ENCODE data around the gene SENP8. TPM values are rescaled to one million over a fixed set of nuclear protein-coding genes. Genes with fewer than 3 reads are reported as not detected.

Gene SENP8
- total and polyA plus RNA-seq, 2 of the 13 experiments (the other 11 are each of a cell fraction or from before 2014, with no cell fraction given): 2.7 to 3.0 TPM

DNA sequence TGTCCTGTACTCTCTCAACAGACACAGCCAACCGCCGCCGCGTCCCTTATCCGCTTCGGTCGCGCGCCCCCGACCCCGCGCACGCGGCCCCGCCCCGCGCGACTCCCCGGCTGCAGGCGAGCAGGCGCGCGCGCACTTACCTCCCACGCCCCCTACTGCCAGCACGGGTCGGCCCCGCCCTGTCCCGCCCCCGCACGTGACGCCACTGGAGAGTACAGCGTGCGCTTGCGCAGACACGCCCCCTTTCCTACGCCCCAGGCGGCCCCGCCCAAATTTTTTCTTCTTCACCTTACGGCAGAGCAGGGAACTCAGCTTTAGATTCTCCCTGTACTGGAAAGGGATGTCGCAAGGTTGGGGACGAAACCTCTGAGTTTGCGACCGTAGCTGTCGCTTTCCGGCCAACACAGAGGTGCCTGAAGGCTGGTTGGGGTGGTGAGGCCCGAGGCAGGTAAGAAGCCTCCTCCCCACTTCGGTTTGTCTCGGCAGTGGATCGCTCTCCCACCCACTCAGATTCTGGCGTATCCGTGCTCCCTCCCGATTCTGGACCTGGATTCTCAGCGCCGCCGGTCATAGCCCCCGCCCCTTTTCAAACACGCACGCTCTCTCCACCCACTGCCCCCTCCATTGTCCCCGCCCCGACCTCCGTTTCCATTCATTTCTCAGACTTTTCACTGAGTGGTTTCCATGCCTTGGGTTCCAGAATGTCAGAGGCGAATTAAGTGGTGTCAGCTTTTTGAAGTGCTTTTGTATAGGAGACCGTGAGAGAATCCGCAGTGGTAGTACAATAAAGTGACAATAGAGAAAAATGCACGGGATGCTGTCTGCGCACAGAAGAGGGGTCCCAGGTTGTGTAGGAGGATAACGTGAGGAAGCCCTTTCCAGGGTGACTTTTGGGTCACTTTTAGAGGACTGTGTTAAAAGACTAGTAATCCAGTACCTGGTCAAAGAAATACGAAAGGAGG is at the start of gene SENP8, which contains the start of gene MYO9A (continued):
- TF ChIP-seq, protein P1, sequence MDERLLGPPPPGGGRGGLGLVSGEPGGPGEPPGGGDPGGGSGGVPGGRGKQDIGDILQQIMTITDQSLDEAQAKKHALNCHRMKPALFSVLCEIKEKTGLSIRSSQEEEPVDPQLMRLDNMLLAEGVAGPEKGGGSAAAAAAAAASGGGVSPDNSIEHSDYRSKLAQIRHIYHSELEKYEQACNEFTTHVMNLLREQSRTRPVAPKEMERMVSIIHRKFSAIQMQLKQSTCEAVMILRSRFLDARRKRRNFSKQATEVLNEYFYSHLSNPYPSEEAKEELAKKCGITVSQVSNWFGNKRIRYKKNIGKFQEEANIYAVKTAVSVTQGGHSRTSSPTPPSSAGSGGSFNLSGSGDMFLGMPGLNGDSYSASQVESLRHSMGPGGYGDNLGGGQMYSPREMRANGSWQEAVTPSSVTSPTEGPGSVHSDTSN (CRISPR knock-in tag; IDR thresholded peaks at IDR 0.05): no peak
- TF ChIP-seq, protein P2, sequence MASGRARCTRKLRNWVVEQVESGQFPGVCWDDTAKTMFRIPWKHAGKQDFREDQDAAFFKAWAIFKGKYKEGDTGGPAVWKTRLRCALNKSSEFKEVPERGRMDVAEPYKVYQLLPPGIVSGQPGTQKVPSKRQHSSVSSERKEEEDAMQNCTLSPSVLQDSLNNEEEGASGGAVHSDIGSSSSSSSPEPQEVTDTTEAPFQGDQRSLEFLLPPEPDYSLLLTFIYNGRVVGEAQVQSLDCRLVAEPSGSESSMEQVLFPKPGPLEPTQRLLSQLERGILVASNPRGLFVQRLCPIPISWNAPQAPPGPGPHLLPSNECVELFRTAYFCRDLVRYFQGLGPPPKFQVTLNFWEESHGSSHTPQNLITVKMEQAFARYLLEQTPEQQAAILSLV (CRISPR knock-in tag; IDR thresholded peaks at IDR 0.05; ENCODE audit: borderline replicate concordance): no peak
- TF ChIP-seq SOX13 (IDR thresholded peaks at IDR 0.05) (0 out of 2 replicates have a peak, but pooled peaks have one; percentile 24), SOX13 (CRISPR knock-in tag; conservative IDR thresholded peaks at IDR 0.05 in 1 of 2, IDR thresholded peaks at IDR 0.05 in 1 of 2) (0 out of 4 replicates have a peak, but pooled peaks of 1 of the 2 experiments have one; percentile 3), ARID2 (CRISPR knock-in tag; IDR thresholded peaks at IDR 0.05; ENCODE audit: borderline replicate concordance) (0 out of 2 replicates have a peak, but pooled peaks have one; percentile 38), BORCS8-MEF2B (CRISPR knock-in tag; IDR thresholded peaks at IDR 0.05) (0 out of 2 replicates have a peak, but pooled peaks have one; percentile 13), ZFP36L2 (CRISPR knock-in tag; IDR thresholded peaks at IDR 0.05) (no peak), RARG (CRISPR knock-in tag; IDR thresholded peaks at IDR 0.05; ENCODE audit: low read depth) (no peak), ZNF331 (CRISPR knock-in tag; IDR thresholded peaks at IDR 0.05) (no peak), FOXJ3 (CRISPR knock-in tag; IDR thresholded peaks at IDR 0.05; ENCODE audit: borderline replicate concordance) (no peak), ZNF12 (CRISPR knock-in tag; IDR thresholded peaks at IDR 0.05) (no peak), SP4 (CRISPR knock-in tag; IDR thresholded peaks at IDR 0.05) (peak; percentile 97), ZNF451 (CRISPR knock-in tag; IDR thresholded peaks at IDR 0.05) (no peak; the same call in 1 of the 2 replicates), KMT2B (CRISPR knock-in tag; IDR thresholded peaks at IDR 0.05) (peak; percentile 85), FIP1L1 (IDR thresholded peaks at IDR 0.05; ENCODE audit: borderline replicate concordance, insufficient read depth, low read depth, low read length) (no peak), SNRNP70 (IDR thresholded peaks at IDR 0.05; ENCODE audit: low read depth, low read length) (no peak), ZFP1 (CRISPR knock-in tag; IDR thresholded peaks at IDR 0.05) (no peak), ZNF468 (CRISPR knock-in tag; IDR thresholded peaks at IDR 0.05) (no peak), TBX2 (CRISPR knock-in tag; IDR thresholded peaks at IDR 0.05; ENCODE audit: borderline replicate concordance) (no peak)
- TF ChIP-seq, protein P3, sequence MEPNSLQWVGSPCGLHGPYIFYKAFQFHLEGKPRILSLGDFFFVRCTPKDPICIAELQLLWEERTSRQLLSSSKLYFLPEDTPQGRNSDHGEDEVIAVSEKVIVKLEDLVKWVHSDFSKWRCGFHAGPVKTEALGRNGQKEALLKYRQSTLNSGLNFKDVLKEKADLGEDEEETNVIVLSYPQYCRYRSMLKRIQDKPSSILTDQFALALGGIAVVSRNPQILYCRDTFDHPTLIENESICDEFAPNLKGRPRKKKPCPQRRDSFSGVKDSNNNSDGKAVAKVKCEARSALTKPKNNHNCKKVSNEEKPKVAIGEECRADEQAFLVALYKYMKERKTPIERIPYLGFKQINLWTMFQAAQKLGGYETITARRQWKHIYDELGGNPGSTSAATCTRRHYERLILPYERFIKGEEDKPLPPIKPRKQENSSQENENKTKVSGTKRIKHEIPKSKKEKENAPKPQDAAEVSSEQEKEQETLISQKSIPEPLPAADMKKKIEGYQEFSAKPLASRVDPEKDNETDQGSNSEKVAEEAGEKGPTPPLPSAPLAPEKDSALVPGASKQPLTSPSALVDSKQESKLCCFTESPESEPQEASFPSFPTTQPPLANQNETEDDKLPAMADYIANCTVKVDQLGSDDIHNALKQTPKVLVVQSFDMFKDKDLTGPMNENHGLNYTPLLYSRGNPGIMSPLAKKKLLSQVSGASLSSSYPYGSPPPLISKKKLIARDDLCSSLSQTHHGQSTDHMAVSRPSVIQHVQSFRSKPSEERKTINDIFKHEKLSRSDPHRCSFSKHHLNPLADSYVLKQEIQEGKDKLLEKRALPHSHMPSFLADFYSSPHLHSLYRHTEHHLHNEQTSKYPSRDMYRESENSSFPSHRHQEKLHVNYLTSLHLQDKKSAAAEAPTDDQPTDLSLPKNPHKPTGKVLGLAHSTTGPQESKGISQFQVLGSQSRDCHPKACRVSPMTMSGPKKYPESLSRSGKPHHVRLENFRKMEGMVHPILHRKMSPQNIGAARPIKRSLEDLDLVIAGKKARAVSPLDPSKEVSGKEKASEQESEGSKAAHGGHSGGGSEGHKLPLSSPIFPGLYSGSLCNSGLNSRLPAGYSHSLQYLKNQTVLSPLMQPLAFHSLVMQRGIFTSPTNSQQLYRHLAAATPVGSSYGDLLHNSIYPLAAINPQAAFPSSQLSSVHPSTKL (CRISPR knock-in tag; IDR thresholded peaks at IDR 0.05): no peak
- TF ChIP-seq, protein P4, sequence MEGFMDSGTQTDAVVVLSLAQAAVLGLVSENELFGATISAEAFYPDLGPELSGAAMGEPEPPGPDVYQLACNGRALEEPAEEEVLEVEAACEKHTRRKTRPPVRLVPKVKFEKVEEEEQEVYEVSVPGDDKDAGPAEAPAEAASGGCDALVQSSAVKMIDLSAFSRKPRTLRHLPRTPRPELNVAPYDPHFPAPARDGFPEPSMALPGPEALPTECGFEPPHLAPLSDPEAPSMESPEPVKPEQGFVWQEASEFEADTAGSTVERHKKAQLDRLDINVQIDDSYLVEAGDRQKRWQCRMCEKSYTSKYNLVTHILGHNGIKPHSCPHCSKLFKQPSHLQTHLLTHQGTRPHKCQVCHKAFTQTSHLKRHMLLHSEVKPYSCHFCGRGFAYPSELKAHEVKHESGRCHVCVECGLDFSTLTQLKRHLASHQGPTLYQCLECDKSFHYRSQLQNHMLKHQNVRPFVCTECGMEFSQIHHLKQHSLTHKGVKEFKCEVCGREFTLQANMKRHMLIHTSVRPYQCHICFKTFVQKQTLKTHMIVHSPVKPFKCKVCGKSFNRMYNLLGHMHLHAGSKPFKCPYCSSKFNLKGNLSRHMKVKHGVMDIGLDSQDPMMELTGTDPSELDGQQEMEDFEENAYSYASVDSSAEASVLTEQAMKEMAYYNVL (CRISPR knock-in tag; IDR thresholded peaks at IDR 0.05; ENCODE audit: borderline replicate concordance): 0 out of 2 replicates have a peak, but pooled peaks have one; percentile 22

Measured in HepG2 (cell line).